ENCODE data around the gene VPS13A. TPM values are rescaled to one million over a fixed set of nuclear protein-coding genes. Genes with fewer than 3 reads are reported as not detected.

The VPS13A gene
- 8.2 to 12.7 TPM (median 11.7 TPM) in 5 replicates for total RNA-seq (2022; extraction: Qiagen RNA extraction)

DNA sequence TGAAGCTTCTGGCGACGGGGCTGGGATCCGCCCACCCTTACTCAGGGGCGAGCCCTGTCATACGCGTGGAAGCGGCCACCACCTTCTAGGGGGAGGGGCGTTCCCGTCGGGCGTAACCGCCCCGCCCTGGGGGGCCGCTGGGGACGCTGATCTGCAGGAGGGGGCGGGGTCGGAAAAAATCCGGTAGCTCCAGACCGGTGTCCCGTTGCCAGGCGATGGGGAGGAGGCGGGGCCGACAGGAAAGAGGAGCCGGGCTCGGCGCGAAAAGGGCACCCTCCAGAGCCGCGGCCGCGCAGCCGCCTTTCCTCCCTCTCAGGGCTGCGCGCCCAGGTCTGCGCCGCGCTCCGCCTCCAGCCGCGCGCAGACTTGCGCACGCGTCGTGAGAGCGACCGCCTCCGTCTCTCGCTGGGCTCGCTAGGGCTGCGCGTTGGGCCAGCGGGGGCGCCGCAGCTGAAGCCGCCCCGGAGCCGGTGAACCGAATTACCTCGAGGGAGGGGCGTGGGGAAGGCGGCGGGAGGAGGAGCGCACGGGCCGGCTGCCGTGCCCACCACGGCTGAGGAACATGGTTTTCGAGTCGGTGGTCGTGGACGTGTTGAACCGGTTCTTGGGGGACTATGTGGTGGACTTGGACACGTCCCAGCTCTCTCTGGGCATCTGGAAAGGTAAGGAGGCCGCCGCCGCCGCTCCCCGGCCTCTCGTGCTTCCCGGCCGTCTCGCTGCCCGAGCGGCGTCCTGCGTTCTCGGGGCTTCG, at the start of gene VPS13A:
VPS13A (plus strand) TSS at position 392 of the 751 bp plus-strand sequence; CDS start at position 563, 171 bp downstream.

Other genes with a start within 250 kb of the VPS13A start
- not detected in 5 replicates for gene FOXB2, start 157.9 kb upstream of the VPS13A start, total RNA-seq (2022; extraction: Qiagen RNA extraction)

Measured in A549 treated with CORT108297 at 1 μM for 4 hours (cell line).